GM23338 (cell line): ENCODE results near the gene SUGCT.

Experiments used
- CREB1 ChIP-seq: fragments of 250-450 bp; sonication (Bioruptor Pico); IDR thresholded peaks from 2 replicates; pipeline ENCODE4 v1.5.0; 2020; ENCODE audit warnings: low read depth, mild to moderate bottlenecking, moderate library complexity
- CTCF ChIP-seq, 2 experiments: fragments of 200-600 bp in 1 of 2; sonication (generic) in 1 of 2; conservative IDR thresholded peaks; 2 replicates each; pipeline versions ENCODE4 v1.5.1 to v1.6.1; 2016 to 2017; ENCODE audit warnings: antibody characterized with exemption in 2 of 2, low read depth in 2 of 2, mild to moderate bottlenecking in 2 of 2, moderate library complexity in 1 of 2
- ETS1 ChIP-seq: IDR thresholded peaks from 2 replicates; pipeline ENCODE4 v1.6.1; 2016; ENCODE audit warnings: antibody characterized with exemption
- EZH2 ChIP-seq: fragments of 200-600 bp; sonication (generic); IDR thresholded peaks from one replicate; pipeline ENCODE4 v1.8.0; 2017; ENCODE audit warnings: antibody characterized with exemption, mild to moderate bottlenecking, low read depth; ENCODE audit not compliant: unreplicated experiment
- EZH2phosphoT487 ChIP-seq: fragments of 200-600 bp; sonication (generic); IDR thresholded peaks from one replicate; pipeline ENCODE4 v1.8.1; 2018; ENCODE audit warnings: antibody characterized with exemption; ENCODE audit not compliant: unreplicated experiment
- JUNB ChIP-seq: IDR thresholded peaks from one replicate; pipeline ENCODE4 v1.6.1; 2016; ENCODE audit warnings: antibody characterized with exemption; ENCODE audit not compliant: unreplicated experiment
- POLR2AphosphoS5 ChIP-seq: IDR thresholded peaks from 2 replicates; pipeline ENCODE4 v1.6.1; 2016; ENCODE audit warnings: antibody characterized with exemption, low read depth
- REST ChIP-seq: IDR thresholded peaks from one replicate; pipeline ENCODE4 v1.6.1; 2018; ENCODE audit warnings: antibody characterized with exemption; ENCODE audit not compliant: unreplicated experiment
- STAT1 ChIP-seq: IDR thresholded peaks from one replicate; pipeline ENCODE4 v1.6.1; 2016; ENCODE audit warnings: antibody characterized with exemption; ENCODE audit not compliant: unreplicated experiment
- ZNF114 ChIP-seq: fragments of 250-450 bp; sonication (Bioruptor Pico); IDR thresholded peaks from 2 replicates; pipeline ENCODE4 v1.5.0; 2020; ENCODE audit warnings: mild to moderate bottlenecking, moderate library complexity
- ZNF331 ChIP-seq: fragments of 250-450 bp; sonication (Bioruptor Pico); IDR thresholded peaks from 2 replicates; pipeline ENCODE4 v1.5.0; 2020; ENCODE audit warnings: low read depth, mild to moderate bottlenecking, moderate library complexity

- no peak for TF ChIP-seq CTCF (conservative IDR thresholded peaks at IDR 0.05; ENCODE audit: low read depth in 2 of 2)
- no peak for TF ChIP-seq ETS1
- no peak for TF ChIP-seq POLR2AphosphoS5
- TF ChIP-seq EZH2phosphoT487, result no peak
- TF ChIP-seq ZNF331 (CRISPR knock-in tag), result no peak
- no peak for TF ChIP-seq CREB1
- TF ChIP-seq REST, result no peak
- TF ChIP-seq EZH2, result no peak
- no peak for TF ChIP-seq JUNB
- TF ChIP-seq ZNF114, result no peak
- no peak for TF ChIP-seq STAT1
Measured at GRCh38 chr7:40520986-40521738, 386.4 kb downstream of the SUGCT start.
